ENCODE data around the gene HSPA4.

Gene HSPA4

DNA sequence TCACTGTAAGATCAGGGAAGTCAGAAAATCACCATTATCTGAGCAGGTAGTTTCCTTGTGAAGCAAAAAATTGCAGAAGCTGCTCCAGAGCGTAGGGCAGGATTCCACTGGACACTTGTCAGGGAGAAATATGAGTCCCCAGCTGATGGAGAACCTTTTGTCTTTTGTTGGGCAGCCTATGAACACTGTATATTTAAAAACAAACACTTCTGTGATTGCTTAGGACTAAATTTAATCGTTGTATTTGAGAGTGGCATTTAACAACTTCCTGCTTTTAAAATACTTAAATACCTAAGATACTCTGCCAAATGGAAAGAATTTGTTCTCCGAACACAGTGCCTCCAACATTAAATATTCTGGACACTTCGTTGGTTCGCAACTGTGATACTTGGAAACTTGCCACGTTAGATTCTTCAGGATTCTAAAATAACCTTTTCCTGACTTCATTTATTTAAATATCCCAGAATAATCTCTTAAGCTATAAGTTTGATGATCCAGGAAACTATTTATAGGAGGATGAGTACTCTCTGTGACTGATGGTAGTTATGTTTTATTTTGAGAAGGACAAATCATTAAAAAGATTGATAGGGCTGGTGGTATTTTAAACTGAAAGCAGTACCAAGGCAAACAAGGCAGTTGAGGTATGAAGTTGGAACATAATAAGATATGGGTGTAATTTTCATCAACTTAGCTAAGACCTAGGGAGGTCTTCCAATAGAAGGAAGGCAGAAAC lies 2.7 kb upstream of the HSPA4 start:
- H2AFZ ChIP-seq (ENCODE audit: low read length): no peak overlapping the region
- H3K79me2 ChIP-seq (ENCODE audit: low read length): peaks cover 35% of the 10 kb centered on the region
- H3F3A ChIP-seq (ENCODE audit: insufficient read depth, low read length): peaks cover 18% of the 10 kb centered on the region
- no peak overlapping the region for H3K9ac ChIP-seq (ENCODE audit: low read length)
- H3K9me3 ChIP-seq (replicated peaks; ENCODE audit: insufficient read depth, low read length): no peaks in the 10 kb centered on the region
- DNase-seq: no peak
- no peaks in the 10 kb centered on the region for H4K20me1 ChIP-seq (ENCODE audit: insufficient read depth, low read length)
- H3K4me2 ChIP-seq (ENCODE audit: low read depth, low read length): no peak overlapping the region
- H3K36me3 ChIP-seq (replicated peaks; ENCODE audit: insufficient read depth, low read length): no peaks in the 10 kb centered on the region
- H3K9me2 ChIP-seq (replicated peaks; ENCODE audit: insufficient read depth, low read length): no peaks in the 10 kb centered on the region
- TF ChIP-seq EZH2phosphoT487 (IDR thresholded peaks at IDR 0.05; ENCODE audit: low read length) (no peak), EZH2 (optimal IDR thresholded peaks at IDR 0.05; ENCODE audit: low read depth, low read length) (no peak)
- TF ChIP-seq, protein P1, sequence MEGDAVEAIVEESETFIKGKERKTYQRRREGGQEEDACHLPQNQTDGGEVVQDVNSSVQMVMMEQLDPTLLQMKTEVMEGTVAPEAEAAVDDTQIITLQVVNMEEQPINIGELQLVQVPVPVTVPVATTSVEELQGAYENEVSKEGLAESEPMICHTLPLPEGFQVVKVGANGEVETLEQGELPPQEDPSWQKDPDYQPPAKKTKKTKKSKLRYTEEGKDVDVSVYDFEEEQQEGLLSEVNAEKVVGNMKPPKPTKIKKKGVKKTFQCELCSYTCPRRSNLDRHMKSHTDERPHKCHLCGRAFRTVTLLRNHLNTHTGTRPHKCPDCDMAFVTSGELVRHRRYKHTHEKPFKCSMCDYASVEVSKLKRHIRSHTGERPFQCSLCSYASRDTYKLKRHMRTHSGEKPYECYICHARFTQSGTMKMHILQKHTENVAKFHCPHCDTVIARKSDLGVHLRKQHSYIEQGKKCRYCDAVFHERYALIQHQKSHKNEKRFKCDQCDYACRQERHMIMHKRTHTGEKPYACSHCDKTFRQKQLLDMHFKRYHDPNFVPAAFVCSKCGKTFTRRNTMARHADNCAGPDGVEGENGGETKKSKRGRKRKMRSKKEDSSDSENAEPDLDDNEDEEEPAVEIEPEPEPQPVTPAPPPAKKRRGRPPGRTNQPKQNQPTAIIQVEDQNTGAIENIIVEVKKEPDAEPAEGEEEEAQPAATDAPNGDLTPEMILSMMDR (IDR thresholded peaks at IDR 0.05; ENCODE audit: low read length): no peak
- no peak overlapping the region for H3K4me3 ChIP-seq (ENCODE audit: low read length)
- no peaks in the 10 kb centered on the region for H3K27me3 ChIP-seq (replicated peaks; ENCODE audit: insufficient read depth, low read length)
- H3K27ac ChIP-seq (ENCODE audit: low read length): no peak overlapping the region
- peaks cover 14% of the 10 kb centered on the region for H3K4me1 ChIP-seq (ENCODE audit: low read length)

DNA sequence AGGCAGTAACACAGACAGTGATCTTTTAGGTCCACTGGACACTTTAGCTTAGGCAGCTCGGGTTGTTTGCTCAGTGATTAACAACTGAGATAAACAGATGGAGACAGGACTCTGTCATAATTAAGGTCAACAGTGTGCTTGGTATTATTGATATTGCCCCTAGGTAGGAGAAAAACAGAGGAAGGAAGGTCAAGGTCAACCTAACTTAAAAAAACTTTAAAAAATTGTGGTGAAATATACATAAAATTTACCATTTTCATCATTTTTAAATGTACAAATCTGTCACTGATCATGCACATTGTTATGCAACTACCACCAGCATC lies 2.1 kb upstream of the HSPA4 start:
- Histone ChIP-seq H3K27ac (ENCODE audit: low read length) (no peak overlapping the region), H4K20me1 (ENCODE audit: insufficient read depth, low read length) (no peaks in the 10 kb centered on the region), H3K79me2 (ENCODE audit: low read length) (peaks cover 40% of the 10 kb centered on the region), H2AFZ (ENCODE audit: low read length) (no peak overlapping the region), H3K4me2 (ENCODE audit: low read depth, low read length) (no peak overlapping the region), H3K9ac (ENCODE audit: low read length) (no peak overlapping the region), H3K27me3 (replicated peaks; ENCODE audit: insufficient read depth, low read length) (no peaks in the 10 kb centered on the region), H3K9me2 (replicated peaks; ENCODE audit: insufficient read depth, low read length) (no peaks in the 10 kb centered on the region), H3K36me3 (replicated peaks; ENCODE audit: insufficient read depth, low read length) (no peaks in the 10 kb centered on the region), H3F3A (ENCODE audit: insufficient read depth, low read length) (peaks cover 18% of the 10 kb centered on the region), H3K4me1 (ENCODE audit: low read length) (peaks cover 14% of the 10 kb centered on the region), H3K9me3 (replicated peaks; ENCODE audit: insufficient read depth, low read length) (no peaks in the 10 kb centered on the region), H3K4me3 (ENCODE audit: low read length) (no peak overlapping the region)
- TF ChIP-seq EZH2 (optimal IDR thresholded peaks at IDR 0.05; ENCODE audit: low read depth, low read length): no peak
- no peak for DNase-seq

DNA sequence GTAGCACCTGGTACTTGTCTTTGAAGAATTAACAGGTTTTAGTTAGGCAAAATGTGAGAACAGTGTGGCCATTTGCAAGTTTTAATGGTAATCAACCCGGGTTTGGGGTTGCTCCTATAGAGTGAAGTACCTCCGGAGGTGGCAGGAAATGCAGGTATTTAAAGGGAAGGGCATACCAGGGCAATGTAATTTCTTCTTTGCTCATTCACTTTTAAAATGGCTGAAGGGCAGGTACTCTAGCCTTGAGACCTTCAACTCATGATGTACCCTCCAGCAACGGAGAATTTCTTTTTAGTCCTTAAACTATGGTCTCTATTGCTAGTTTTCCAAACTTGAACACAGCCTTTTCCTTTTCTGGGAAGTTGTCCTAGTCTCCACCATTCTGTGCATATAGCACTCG lies 1.3 kb upstream of the HSPA4 start:
- no peaks in the 10 kb centered on the region for H3K9me2 ChIP-seq (replicated peaks; ENCODE audit: insufficient read depth, low read length)
- H3K4me3 ChIP-seq (ENCODE audit: low read length): peak overlapping the region; percentile 99
- H3K9ac ChIP-seq (ENCODE audit: low read length): peak overlapping the region; percentile 99
- peaks cover 14% of the 10 kb centered on the region for H3K4me1 ChIP-seq (ENCODE audit: low read length)
- no peak for TF ChIP-seq EZH2 (optimal IDR thresholded peaks at IDR 0.05; ENCODE audit: low read depth, low read length)
- TF ChIP-seq EZH2phosphoT487 (IDR thresholded peaks at IDR 0.05; ENCODE audit: low read length): no peak
- TF ChIP-seq, protein P1 (IDR thresholded peaks at IDR 0.05; ENCODE audit: low read length): no peak
- H4K20me1 ChIP-seq (ENCODE audit: insufficient read depth, low read length): no peaks in the 10 kb centered on the region
- H3F3A ChIP-seq (ENCODE audit: insufficient read depth, low read length): peaks cover 18% of the 10 kb centered on the region
- DNase-seq: no peak
- 0 out of 2 replicates have a peak overlapping the region, but pooled peaks have one; percentile 72 for H2AFZ ChIP-seq (ENCODE audit: low read length)
- peaks cover 49% of the 10 kb centered on the region for H3K79me2 ChIP-seq (ENCODE audit: low read length)
- no peaks in the 10 kb centered on the region for H3K27me3 ChIP-seq (replicated peaks; ENCODE audit: insufficient read depth, low read length)
- peak overlapping the region; percentile 95; the same call in 1 of the 2 replicates for H3K27ac ChIP-seq (ENCODE audit: low read length)
- H3K9me3 ChIP-seq (replicated peaks; ENCODE audit: insufficient read depth, low read length): no peaks in the 10 kb centered on the region
- H3K36me3 ChIP-seq (replicated peaks; ENCODE audit: insufficient read depth, low read length): no peaks in the 10 kb centered on the region
- peak overlapping the region; percentile 81 for H3K4me2 ChIP-seq (ENCODE audit: low read depth, low read length)

DNA sequence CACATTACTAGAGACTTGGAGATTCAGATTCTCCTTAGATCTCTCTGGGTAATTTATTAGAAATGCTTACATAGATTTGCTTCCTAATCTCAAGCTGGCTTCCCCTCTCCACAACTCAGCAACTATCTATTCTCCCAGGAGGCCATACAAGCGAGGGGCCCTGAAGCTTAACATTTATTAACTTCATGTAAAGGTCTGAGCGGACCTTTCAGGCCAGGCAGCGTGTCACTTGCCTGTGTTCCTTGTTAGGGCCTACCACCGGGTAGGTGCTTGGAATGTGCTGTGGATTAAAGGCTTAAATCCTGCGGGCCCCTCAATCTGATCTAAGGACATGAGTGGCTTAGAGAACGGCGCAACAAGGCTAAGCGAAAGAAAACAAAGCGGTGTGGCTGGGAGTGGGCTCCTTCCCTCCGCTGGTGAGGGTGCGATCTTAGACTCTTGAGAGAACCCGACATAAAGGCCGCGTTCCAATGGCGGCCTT lies 712 bp upstream of the HSPA4 start:
- H2AFZ ChIP-seq (ENCODE audit: low read length): peak overlapping the region; percentile 72
- no peaks in the 10 kb centered on the region for H3K36me3 ChIP-seq (replicated peaks; ENCODE audit: insufficient read depth, low read length)
- H3K4me1 ChIP-seq (ENCODE audit: low read length): peaks cover 16% of the 10 kb centered on the region
- peak overlapping the region; percentile 99 for H3K9ac ChIP-seq (ENCODE audit: low read length)
- H3K9me2 ChIP-seq (replicated peaks; ENCODE audit: insufficient read depth, low read length): no peaks in the 10 kb centered on the region
- H3K4me3 ChIP-seq (ENCODE audit: low read length): peak overlapping the region; percentile 99
- no peaks in the 10 kb centered on the region for H3K27me3 ChIP-seq (replicated peaks; ENCODE audit: insufficient read depth, low read length)
- peaks cover 2% of the 10 kb centered on the region; the same call in 1 of the 2 replicates for H4K20me1 ChIP-seq (ENCODE audit: insufficient read depth, low read length)
- peaks cover 54% of the 10 kb centered on the region for H3K79me2 ChIP-seq (ENCODE audit: low read length)
- no peak for DNase-seq
- peaks cover 18% of the 10 kb centered on the region for H3F3A ChIP-seq (ENCODE audit: insufficient read depth, low read length)
- TF ChIP-seq EZH2 (optimal IDR thresholded peaks at IDR 0.05; ENCODE audit: low read depth, low read length): no peak
- no peak for TF ChIP-seq EZH2phosphoT487 (IDR thresholded peaks at IDR 0.05; ENCODE audit: low read length)
- TF ChIP-seq, protein P1 (IDR thresholded peaks at IDR 0.05; ENCODE audit: low read length): no peak
- peak overlapping the region; percentile 81 for H3K4me2 ChIP-seq (ENCODE audit: low read depth, low read length)
- H3K27ac ChIP-seq (ENCODE audit: low read length): peak overlapping the region; percentile 95
- no peaks in the 10 kb centered on the region for H3K9me3 ChIP-seq (replicated peaks; ENCODE audit: insufficient read depth, low read length)

Measured in MM.1S (cell line).